HepG2 (cell line): ENCODE results near the gene ANO9. TPM values are rescaled to one million over a fixed set of nuclear protein-coding genes. Genes with fewer than 3 reads are reported as not detected.

Experiments used
- ATF7-NPFF ChIP-seq: sonication (generic); formaldehyde crosslinking; IDR thresholded peaks from 2 replicates; pipeline ENCODE4 v1.8.1; 2023; ENCODE audit warnings: mild to moderate bottlenecking, low read depth, missing genetic modification reagents, moderate library complexity
- BCL6 ChIP-seq: IDR thresholded peaks from 2 replicates; pipeline ENCODE4 v1.6.1; 2016; ENCODE audit warnings: missing genetic modification reagents, missing compliant biosample characterization
- FOXO1 ChIP-seq: sonication (generic); formaldehyde crosslinking; IDR thresholded peaks from 2 replicates; pipeline ENCODE4 v1.4.0; 2020; ENCODE audit warnings: missing genetic modification reagents
- GATAD2A ChIP-seq: IDR thresholded peaks from 2 replicates; pipeline ENCODE4 v1.6.1; 2016
- HDAC2 ChIP-seq: sonication (generic); formaldehyde crosslinking; IDR thresholded peaks from 2 replicates; pipeline ENCODE4 v1.4.0; 2020; ENCODE audit warnings: missing genetic modification reagents
- HOXA9 ChIP-seq: sonication (generic); formaldehyde crosslinking; IDR thresholded peaks from 2 replicates; pipeline ENCODE4 v1.8.1; 2022; ENCODE audit warnings: missing genetic modification reagents, mild to moderate bottlenecking, moderate library complexity, borderline replicate concordance
- MEF2D ChIP-seq: sonication (generic); formaldehyde crosslinking; IDR thresholded peaks from 2 replicates; pipeline ENCODE4 v1.5.1; 2020; ENCODE audit warnings: mild to moderate bottlenecking, missing genetic modification reagents
- MYPOP ChIP-seq: sonication (generic); formaldehyde crosslinking; IDR thresholded peaks from 2 replicates; pipeline ENCODE4 v1.8.1; 2023; ENCODE audit warnings: mild to moderate bottlenecking, moderate library complexity, missing genetic modification reagents
- TARDBP ChIP-seq: sonication (generic); formaldehyde crosslinking; IDR thresholded peaks from 2 replicates; pipeline ENCODE4 v1.8.0; 2022; ENCODE audit warnings: mild to moderate bottlenecking, missing genetic modification reagents
- TEAD3 ChIP-seq: optimal IDR thresholded peaks from 2 replicates; pipeline ENCODE3; 2016; ENCODE audit warnings: borderline replicate concordance
- ZFP36 ChIP-seq: fragments of 150-350 bp; IDR thresholded peaks from 2 replicates; pipeline ENCODE4 v1.6.1; 2018; ENCODE audit warnings: borderline replicate concordance, low read length, low read depth; ENCODE audit not compliant: partially characterized antibody
- ZFP41 ChIP-seq: sonication (generic); formaldehyde crosslinking; IDR thresholded peaks from 2 replicates; pipeline ENCODE4 v1.4.0; 2020; ENCODE audit warnings: mild to moderate bottlenecking, missing genetic modification reagents, borderline replicate concordance
- ZNF18 ChIP-seq: sonication (generic); formaldehyde crosslinking; IDR thresholded peaks from 2 replicates; pipeline ENCODE4 v1.8.0; 2022; ENCODE audit warnings: mild to moderate bottlenecking, missing genetic modification reagents; ENCODE audit not compliant: insufficient replicate concordance
- ZNF460 ChIP-seq: sonication (generic); formaldehyde crosslinking; IDR thresholded peaks from 2 replicates; pipeline ENCODE4 v1.5.1; 2020; ENCODE audit warnings: missing genetic modification reagents, mild to moderate bottlenecking, borderline replicate concordance
- ZNF589 ChIP-seq: sonication (generic); formaldehyde crosslinking; conservative IDR thresholded peaks from 2 replicates; pipeline ENCODE4 v1.8.0; 2022; ENCODE audit warnings: mild to moderate bottlenecking, moderate library complexity, missing genetic modification reagents
- ZNF619 ChIP-seq: sonication (generic); formaldehyde crosslinking; IDR thresholded peaks from 2 replicates; pipeline ENCODE4 v1.4.0; 2020; ENCODE audit warnings: mild to moderate bottlenecking, missing genetic modification reagents
- ZNF660 ChIP-seq: sonication (generic); formaldehyde crosslinking; IDR thresholded peaks from 2 replicates; pipeline ENCODE4 v1.5.1; 2020; ENCODE audit warnings: mild to moderate bottlenecking, low read depth, missing genetic modification reagents, borderline replicate concordance
- ZNF773 ChIP-seq: sonication (generic); formaldehyde crosslinking; IDR thresholded peaks from 2 replicates; pipeline ENCODE4 v1.4.0; 2020; ENCODE audit warnings: missing genetic modification reagents, borderline replicate concordance
- polyA plus RNA-seq, 8 experiments: library from polyadenylated mRNA; depleted of rRNA in 3 of 8; stranded (reverse) in 7 of 8; unstranded in 1 of 8; fragments of >200 nt; fragmentation: Illumina TruSeq in 4 of 8; extraction: Trizol in 4 of 8; gene quantifications; 2 replicates each; pipeline versions ENCODE4 v1.2.1 to v1.2.3, GENCODE V29; 2011 to 2016; ENCODE audit warnings: low read depth in 4 of 8, missing spikeins in 1 of 8, mixed read lengths in 1 of 8; ENCODE audit not compliant: insufficient read depth in 1 of 8
- total RNA-seq, 5 experiments: library from RNA; depleted of rRNA; stranded (reverse); fragments of >200 nt; fragmentation: Illumina TruSeq; extraction: Trizol; gene quantifications; 2 replicates each; pipeline ENCODE4 v1.2.3, GENCODE V29; 2016; ENCODE audit warnings: low read depth in 1 of 5
- TF ChIP-seq, protein P1 (sequence below): sonication (generic); formaldehyde crosslinking; IDR thresholded peaks from 2 replicates; pipeline ENCODE4 v1.4.0; 2020; ENCODE audit warnings: missing genetic modification reagents
- TF ChIP-seq, protein P2 (sequence below): sonication (generic); formaldehyde crosslinking; IDR thresholded peaks from 2 replicates; pipeline ENCODE4 v1.4.0; 2020; ENCODE audit warnings: missing genetic modification reagents

Gene ANO9
- total and polyA plus RNA-seq, 2 of the 13 experiments (the other 11 are each of a cell fraction or from before 2014, with no cell fraction given), result 8.9 to 14.3 TPM

- TF ChIP-seq ATF7-NPFF (CRISPR knock-in tag) (0 out of 2 replicates have a peak, but pooled peaks have one; percentile 5), TARDBP (CRISPR knock-in tag) (no peak), BCL6 (peak; percentile 20; the same call in 1 of the 2 replicates), ZNF589 (CRISPR knock-in tag) (no peak), HOXA9 (CRISPR knock-in tag) (no peak), TEAD3 (peak; percentile 85), GATAD2A (CRISPR knock-in tag) (peak; percentile 43), ZNF460 (no peak), ZFP36 (no peak), ZNF660 (CRISPR knock-in tag) (no peak), ZNF619 (CRISPR knock-in tag) (0 out of 2 replicates have a peak, but pooled peaks have one; percentile 30), ZNF773 (CRISPR knock-in tag) (0 out of 2 replicates have a peak, but pooled peaks have one; percentile 8), FOXO1 (CRISPR knock-in tag) (0 out of 2 replicates have a peak, but pooled peaks have one; percentile 6), MEF2D (CRISPR knock-in tag) (no peak; the same call in 1 of the 2 replicates), HDAC2 (CRISPR knock-in tag) (no peak), MYPOP (no peak), ZFP41 (CRISPR knock-in tag) (0 out of 2 replicates have a peak, but pooled peaks have one; percentile 57), ZNF18 (CRISPR knock-in tag) (peak; percentile 37)
- TF ChIP-seq, protein P1, sequence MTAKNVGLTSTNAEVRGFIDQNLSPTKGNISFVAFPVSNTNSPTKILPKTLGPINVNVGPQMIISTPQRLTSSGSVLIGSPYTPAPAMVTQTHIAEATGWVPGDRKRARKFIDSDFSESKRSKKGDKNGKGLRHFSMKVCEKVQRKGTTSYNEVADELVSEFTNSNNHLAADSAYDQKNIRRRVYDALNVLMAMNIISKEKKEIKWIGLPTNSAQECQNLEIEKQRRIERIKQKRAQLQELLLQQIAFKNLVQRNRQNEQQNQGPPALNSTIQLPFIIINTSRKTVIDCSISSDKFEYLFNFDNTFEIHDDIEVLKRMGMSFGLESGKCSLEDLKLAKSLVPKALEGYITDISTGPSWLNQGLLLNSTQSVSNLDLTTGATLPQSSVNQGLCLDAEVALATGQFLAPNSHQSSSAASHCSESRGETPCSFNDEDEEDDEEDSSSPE (CRISPR knock-in tag), result 0 out of 2 replicates have a peak, but pooled peaks have one; percentile 27
- TF ChIP-seq, protein P2, sequence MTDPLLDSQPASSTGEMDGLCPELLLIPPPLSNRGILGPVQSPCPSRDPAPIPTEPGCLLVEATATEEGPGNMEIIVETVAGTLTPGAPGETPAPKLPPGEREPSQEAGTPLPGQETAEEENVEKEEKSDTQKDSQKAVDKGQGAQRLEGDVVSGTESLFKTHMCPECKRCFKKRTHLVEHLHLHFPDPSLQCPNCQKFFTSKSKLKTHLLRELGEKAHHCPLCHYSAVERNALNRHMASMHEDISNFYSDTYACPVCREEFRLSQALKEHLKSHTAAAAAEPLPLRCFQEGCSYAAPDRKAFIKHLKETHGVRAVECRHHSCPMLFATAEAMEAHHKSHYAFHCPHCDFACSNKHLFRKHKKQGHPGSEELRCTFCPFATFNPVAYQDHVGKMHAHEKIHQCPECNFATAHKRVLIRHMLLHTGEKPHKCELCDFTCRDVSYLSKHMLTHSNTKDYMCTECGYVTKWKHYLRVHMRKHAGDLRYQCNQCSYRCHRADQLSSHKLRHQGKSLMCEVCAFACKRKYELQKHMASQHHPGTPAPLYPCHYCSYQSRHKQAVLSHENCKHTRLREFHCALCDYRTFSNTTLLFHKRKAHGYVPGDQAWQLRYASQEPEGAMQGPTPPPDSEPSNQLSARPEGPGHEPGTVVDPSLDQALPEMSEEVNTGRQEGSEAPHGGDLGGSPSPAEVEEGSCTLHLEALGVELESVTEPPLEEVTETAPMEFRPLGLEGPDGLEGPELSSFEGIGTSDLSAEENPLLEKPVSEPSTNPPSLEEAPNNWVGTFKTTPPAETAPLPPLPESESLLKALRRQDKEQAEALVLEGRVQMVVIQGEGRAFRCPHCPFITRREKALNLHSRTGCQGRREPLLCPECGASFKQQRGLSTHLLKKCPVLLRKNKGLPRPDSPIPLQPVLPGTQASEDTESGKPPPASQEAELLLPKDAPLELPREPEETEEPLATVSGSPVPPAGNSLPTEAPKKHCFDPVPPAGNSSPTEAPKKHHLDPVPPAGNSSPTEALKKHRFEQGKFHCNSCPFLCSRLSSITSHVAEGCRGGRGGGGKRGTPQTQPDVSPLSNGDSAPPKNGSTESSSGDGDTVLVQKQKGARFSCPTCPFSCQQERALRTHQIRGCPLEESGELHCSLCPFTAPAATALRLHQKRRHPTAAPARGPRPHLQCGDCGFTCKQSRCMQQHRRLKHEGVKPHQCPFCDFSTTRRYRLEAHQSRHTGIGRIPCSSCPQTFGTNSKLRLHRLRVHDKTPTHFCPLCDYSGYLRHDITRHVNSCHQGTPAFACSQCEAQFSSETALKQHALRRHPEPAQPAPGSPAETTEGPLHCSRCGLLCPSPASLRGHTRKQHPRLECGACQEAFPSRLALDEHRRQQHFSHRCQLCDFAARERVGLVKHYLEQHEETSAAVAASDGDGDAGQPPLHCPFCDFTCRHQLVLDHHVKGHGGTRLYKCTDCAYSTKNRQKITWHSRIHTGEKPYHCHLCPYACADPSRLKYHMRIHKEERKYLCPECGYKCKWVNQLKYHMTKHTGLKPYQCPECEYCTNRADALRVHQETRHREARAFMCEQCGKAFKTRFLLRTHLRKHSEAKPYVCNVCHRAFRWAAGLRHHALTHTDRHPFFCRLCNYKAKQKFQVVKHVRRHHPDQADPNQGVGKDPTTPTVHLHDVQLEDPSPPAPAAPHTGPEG, result peak; percentile 33; the same call in 1 of the 2 replicates
Measured at GRCh38 chr11:450809-451451, 9.1 kb upstream of the ANO9 start (continued).
